Fibroblast of lung (primary cell): Measurements from ENCODE around the gene TSPY4.
"Not testable (repeated sequence)": the region's sequence is repeated elsewhere in the genome, so short reads cannot be mapped to it uniquely, and the experiment has no call there.

Source experiments
- EZH2 ChIP-seq: IDR thresholded peaks from 2 replicates; pipeline ENCODE4 v1.5.1; 2012; ENCODE audit warnings: low read length, control low read depth, mild to moderate bottlenecking; ENCODE audit errors: missing control alignments
- TF ChIP-seq, protein P1 (sequence below), 2 donors: IDR thresholded peaks in 1 of 2; conservative IDR thresholded peaks in 1 of 2; 1 replicate in 1 of 2; 2 replicates in 1 of 2; pipeline ENCODE4 v1.5.1; 2011 to 2012; ENCODE audit warnings: low read length in 2 of 2, control low read depth in 1 of 2, inconsistent platforms in 1 of 2, low read depth in 1 of 2, mild to moderate bottlenecking in 1 of 2

DNA sequence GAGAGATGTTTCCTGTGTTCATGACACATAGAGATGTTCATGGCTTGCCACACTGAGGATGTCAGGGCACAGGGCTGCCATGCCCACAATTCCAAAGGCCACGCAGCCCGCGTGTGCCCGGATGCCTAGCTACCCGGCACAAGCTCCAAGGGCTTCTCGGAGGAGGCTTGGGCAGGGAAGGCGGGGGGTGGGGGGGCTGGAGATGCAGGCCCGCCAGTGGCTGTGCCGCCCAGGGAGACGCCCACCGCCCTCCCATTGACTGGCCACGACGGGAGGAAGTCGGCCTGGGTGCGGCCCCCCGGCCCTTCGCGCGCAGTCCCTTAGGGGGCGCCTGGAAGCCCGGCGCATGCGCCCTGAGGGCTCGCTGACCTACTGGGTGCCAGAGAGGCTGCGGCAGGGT lies 20.2 kb downstream of the TSPY4 start, which contains the start of gene TSPY8:
- not testable (repeated sequence) for TF ChIP-seq EZH2
- TF ChIP-seq, protein P1, sequence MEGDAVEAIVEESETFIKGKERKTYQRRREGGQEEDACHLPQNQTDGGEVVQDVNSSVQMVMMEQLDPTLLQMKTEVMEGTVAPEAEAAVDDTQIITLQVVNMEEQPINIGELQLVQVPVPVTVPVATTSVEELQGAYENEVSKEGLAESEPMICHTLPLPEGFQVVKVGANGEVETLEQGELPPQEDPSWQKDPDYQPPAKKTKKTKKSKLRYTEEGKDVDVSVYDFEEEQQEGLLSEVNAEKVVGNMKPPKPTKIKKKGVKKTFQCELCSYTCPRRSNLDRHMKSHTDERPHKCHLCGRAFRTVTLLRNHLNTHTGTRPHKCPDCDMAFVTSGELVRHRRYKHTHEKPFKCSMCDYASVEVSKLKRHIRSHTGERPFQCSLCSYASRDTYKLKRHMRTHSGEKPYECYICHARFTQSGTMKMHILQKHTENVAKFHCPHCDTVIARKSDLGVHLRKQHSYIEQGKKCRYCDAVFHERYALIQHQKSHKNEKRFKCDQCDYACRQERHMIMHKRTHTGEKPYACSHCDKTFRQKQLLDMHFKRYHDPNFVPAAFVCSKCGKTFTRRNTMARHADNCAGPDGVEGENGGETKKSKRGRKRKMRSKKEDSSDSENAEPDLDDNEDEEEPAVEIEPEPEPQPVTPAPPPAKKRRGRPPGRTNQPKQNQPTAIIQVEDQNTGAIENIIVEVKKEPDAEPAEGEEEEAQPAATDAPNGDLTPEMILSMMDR (conservative IDR thresholded peaks at IDR 0.05 in 1 of 2, IDR thresholded peaks at IDR 0.05 in 1 of 2; ENCODE audit: low read depth in 1 of 2, low read length in 2 of 2) = not testable (repeated sequence)
